Motor neuron (in vitro differentiated cells): ENCODE results near the gene TCERG1L. TPM values are rescaled to one million over a fixed set of nuclear protein-coding genes. Genes with fewer than 3 reads are reported as not detected.

ENCODE experiments used
- ATAC-seq, 8 experiments: fragments of 200-7000 bp; cut with Tn5 transposase; replicated peaks in 6 of 8; 2 replicates each; pipeline ENCODE4 v1.8.0; 2021; ENCODE audit warnings: mild to moderate bottlenecking in 8 of 8, moderate library complexity in 8 of 8
- H3K27ac ChIP-seq, 2 donors: fragments of 250-450 bp; sonication (Bioruptor Pico); 2 replicates each; pipeline ENCODE4 v1.9.0; 2021; ENCODE audit warnings: antibody characterized with exemption in 2 of 2, mild to moderate bottlenecking in 2 of 2, moderate library complexity in 1 of 2
- H3K4me1 ChIP-seq, 2 donors: fragments of 250-450 bp; sonication (Bioruptor Pico); replicated peaks in 1 of 2; 2 replicates each; pipeline ENCODE4 v1.6.1; 2021; ENCODE audit warnings: antibody characterized with exemption in 2 of 2, mild to moderate bottlenecking in 2 of 2, moderate library complexity in 1 of 2
- H3K4me3 ChIP-seq, 5 donors: fragments of 250-450 bp; sonication (Bioruptor Pico); 2 replicates each; pipeline ENCODE4 v1.9.0; 2021; ENCODE audit warnings: antibody characterized with exemption in 5 of 5, mild to moderate bottlenecking in 5 of 5, moderate library complexity in 4 of 5
- WGBS, 10 experiments: fragments of 450-650 bp; shearing (Covaris generic); methylation state at CpG; one replicate each; pipeline ENCODE4 v1.0.0; 2022; 5-methylcytosine and 5-hydroxymethylcytosine counted together
- in situ Hi-C, 9 experiments: fragments of 400-800 bp; cut with MboI; loops; one replicate each; pipeline ENCODE4 v1.15.0; 2021; ENCODE audit warnings: low sequenced_read_pairs in 9 of 9, low pct_unique_long_range_greater_than_20kb in 2 of 9; ENCODE audit not compliant: unreplicated experiment in 9 of 9
- total RNA-seq, 8 experiments: library from RNA; unstranded; fragments of 300-600 nt; gene quantifications; 2 replicates each; pipeline versions ENCODE4 v1.2.3 to v1.2.4, GENCODE V29; 2022

The TCERG1L gene
- total RNA-seq, 8 experiments from 2014 or later, result 0.43 to 8.1 (median 2.0) TPM; not detected in 1

DNA sequence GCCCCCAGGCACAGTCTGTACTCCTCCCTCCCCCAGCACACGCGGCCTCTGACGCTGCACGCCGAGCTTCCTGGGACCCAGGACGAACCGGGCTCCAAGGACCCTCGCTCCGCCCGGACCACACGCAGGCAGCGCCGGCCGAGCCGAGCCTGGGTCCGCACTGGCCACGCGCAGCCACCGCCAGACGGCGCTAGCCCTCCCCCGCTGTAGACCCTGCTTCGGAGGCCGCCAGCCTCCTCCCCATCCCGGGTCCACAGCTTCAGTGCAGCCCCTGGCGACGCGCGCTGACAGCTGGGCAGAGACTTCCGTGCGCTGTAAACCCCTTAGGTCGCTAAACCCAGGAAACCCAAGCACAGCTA lies 936 bp upstream of the TCERG1L start:
- no peak overlapping the region for H3K27ac ChIP-seq
- peaks cover 0 to 15% of the 10 kb centered on the region in 2 donors for H3K4me1 ChIP-seq
- peak overlapping the region in 4 of 5 donors; percentile 51 to 91 (median 60) for H3K4me3 ChIP-seq
- peak in 5 of 8 experiments; percentile 53 to 80 (median 78) for ATAC-seq
- 0 to 75% (median 10%) methylated on average over 1 to 4 of the region's 32 CpGs; no CpG with 5 or more reads in 6 of the 10 experiments for WGBS, 10 experiments
- in situ Hi-C loops, result no loop called here

GRCh38 chr10:131311402-131311660 lies 190 bp downstream of the TCERG1L start:
- no peak overlapping the region for H3K27ac ChIP-seq
- peak in 3 of 8 experiments; percentile 21 to 32 (median 29) for ATAC-seq
- peaks cover 0 to 15% of the 10 kb centered on the region in 2 donors for H3K4me1 ChIP-seq
- in situ Hi-C loops, result no loop called here
- no CpG with 5 or more reads among the region's 36 CpGs for WGBS, 10 experiments
- H3K4me3 ChIP-seq, result peak overlapping the region in 4 of 5 donors; percentile 51 to 91 (median 60)

DNA sequence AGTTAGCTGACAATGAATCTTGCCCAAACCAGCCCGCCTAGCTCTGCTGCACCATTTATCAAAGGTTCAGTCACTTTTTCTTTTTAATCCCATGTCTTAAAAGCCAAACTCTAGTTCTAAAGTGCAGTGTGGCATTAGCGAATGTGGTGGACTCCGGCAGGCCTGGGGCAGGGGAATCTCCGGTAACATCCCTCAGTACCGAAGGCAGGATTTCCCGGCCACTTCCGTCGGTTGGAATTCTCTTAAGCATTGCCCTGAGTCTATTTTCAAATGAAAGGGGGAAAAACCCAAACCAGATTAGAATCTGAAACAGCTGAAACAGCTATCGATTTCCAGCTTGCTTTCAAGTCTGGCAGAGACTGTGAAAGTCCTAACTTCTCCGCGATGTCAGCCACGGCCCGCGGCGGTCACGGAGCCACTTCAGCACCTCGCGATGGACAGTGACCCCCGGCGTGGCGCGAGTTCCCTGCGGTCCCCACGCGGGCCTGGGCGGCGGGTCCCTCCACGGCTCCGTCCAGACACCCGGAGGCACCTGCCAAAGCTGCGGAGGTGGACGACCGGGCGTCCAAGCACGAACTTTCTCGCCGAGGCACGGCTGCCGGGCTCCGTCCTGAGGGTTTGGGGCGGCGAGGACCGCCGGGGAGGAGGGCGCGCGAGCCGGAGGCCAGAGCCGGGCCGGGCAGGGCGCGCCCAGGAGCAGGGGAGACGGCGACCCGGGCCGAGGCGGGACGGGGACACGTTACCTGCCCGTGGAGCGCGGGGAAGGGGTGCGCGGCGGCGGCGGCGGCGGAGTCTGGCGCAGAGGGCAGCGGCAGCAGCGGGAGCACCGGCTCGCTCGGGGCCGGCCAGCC lies 745 bp downstream of the TCERG1L start:
- Histone ChIP-seq H3K4me1 (peaks cover 0 to 14% of the 10 kb centered on the region in 2 donors), H3K4me3 (peak overlapping the region in 4 of 5 donors; percentile 51 to 91 (median 60)), H3K27ac (no peak overlapping the region)
- 0 to 75% (median 16%) methylated on average over 1 to 14 of the region's 76 CpGs; no CpG with 5 or more reads in 1 of the 10 experiments for WGBS, 10 experiments
- in situ Hi-C loops, result no loop called here
- peak in 4 of 8 experiments; percentile 5 to 13 (median 7) for ATAC-seq

DNA sequence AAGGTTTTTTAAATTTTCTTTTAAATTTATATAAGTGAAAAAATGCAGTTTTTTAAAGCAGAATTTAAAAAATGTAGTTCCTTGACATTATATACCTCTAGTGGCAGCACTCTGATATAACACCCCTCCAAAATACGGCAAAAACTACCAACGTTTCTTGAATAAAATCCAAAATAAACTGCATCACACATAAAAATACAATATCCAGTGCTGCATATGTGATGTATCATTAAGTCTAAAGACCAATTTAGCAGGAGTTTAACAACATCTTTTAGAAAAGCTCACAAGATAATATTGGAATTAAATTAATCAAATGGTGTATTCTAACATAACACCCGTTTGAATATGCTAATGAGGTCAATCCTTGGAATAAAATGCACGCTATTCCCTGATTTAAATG lies 1.4 kb downstream of the TCERG1L start:
- H3K27ac ChIP-seq, result no peak overlapping the region
- peak in 1 of 8 experiments; percentile 39 for ATAC-seq
- peaks cover 0 to 7% of the 10 kb centered on the region in 2 donors for H3K4me1 ChIP-seq
- in situ Hi-C loops, result no loop called here
- 0 to 28% (median 4%) methylated on average over 1 to 4 of the region's 4 CpGs; no CpG with 5 or more reads in 1 of the 10 experiments for WGBS, 10 experiments
- peak overlapping the region in 4 of 5 donors; percentile 51 to 91 (median 60) for H3K4me3 ChIP-seq

DNA sequence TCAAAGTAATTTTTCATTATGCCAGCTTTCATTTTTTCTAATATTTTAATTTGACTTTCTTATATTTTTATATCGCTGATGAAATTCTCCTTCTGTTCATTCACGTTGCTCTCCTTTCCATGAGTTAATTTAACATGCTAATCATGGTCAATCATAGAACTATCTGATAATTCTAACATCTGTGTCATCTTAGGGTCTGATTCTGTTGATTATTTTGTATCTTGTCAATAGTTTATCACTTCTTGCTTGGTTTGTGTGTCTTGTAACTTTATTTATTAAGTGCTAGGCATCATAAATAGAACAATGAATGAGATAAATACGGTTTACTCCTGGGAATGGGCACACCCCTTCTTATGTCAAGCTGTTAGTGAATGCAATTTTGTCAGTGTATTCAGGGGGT lies 11.0 kb downstream of the TCERG1L start:
- in situ Hi-C loops, result no loop called here

GRCh38 chr10:131290781-131291180 lies 20.7 kb downstream of the TCERG1L start:
- in situ Hi-C loops, result no loop called here
- Histone ChIP-seq H3K4me1 (no peaks in the 10 kb centered on the region), H3K4me3 (no peak overlapping the region), H3K27ac (no peak overlapping the region)
- WGBS, 10 experiments, result 0 to 100% (median 60%) methylated on average over 1 to 7 of the region's 7 CpGs
- ATAC-seq, result no peak

More for the DNA sequence above, 11.0 kb downstream of the TCERG1L start:
- H3K27ac ChIP-seq, result no peak overlapping the region
- no peak overlapping the region for H3K4me3 ChIP-seq
- 0 to 80% (median 18%) methylated on average over 2 to 3 of the region's 3 CpGs for WGBS, 10 experiments
- no peaks in the 10 kb centered on the region for H3K4me1 ChIP-seq
- ATAC-seq, result no peak

- WGBS, 10 experiments, result 17 to 96% (median 67%) methylated on average over 1 to 12 of the region's 12 CpGs; no CpG with 5 or more reads in 1 of the 10 experiments
- Histone ChIP-seq H3K27ac (no peak overlapping the region), H3K4me1 (no peaks in the 10 kb centered on the region), H3K4me3 (no peak overlapping the region)
- in situ Hi-C loops, result no loop called here
- no peak for ATAC-seq
Observed at GRCh38 chr10:131288648-131289047, 22.9 kb downstream of the TCERG1L start.

- no peak overlapping the region for H3K27ac ChIP-seq
- no peaks in the 10 kb centered on the region for H3K4me1 ChIP-seq
- in situ Hi-C loops, result no loop called here
- no peak for ATAC-seq
- H3K4me3 ChIP-seq, result no peak overlapping the region
- WGBS, 10 experiments, result 38 to 98% (median 68%) methylated on average over 2 to 8 of the region's 9 CpGs; no CpG with 5 or more reads in 1 of the 10 experiments
Observed at GRCh38 chr10:131282961-131283360, 28.6 kb downstream of the TCERG1L start.

GRCh38 chr10:131280101-131280500 lies 31.4 kb downstream of the TCERG1L start:
- in situ Hi-C loops, result no loop called here
- H3K27ac ChIP-seq, result no peak overlapping the region
- no peak for ATAC-seq
- WGBS, 10 experiments, result 0 to 60% (median 0%) methylated on average over 1 of the region's 1 CpG; no CpG with 5 or more reads in 5 of the 10 experiments
- H3K4me1 ChIP-seq, result no peaks in the 10 kb centered on the region
- no peak overlapping the region for H3K4me3 ChIP-seq

DNA sequence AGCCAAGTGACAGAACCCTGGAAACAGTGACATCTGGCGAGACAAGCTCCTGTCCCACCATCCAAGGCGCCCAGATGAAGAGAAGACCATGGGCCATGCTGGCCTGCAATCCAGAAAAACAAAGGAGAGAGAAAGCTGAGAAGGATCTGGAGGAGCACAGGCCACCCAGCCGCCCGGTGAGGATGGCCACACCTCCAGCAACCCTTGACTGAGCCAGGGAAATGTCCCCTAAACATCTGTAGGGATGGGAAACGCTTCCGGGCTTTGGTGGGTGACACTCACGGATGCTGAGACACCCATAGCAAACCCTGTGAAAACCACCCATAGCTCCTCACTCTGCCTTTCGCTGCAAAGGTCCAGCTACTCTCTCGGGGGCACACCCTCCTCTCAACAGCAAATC lies 32.0 kb downstream of the TCERG1L start:
- ATAC-seq, result no peak
- WGBS, 10 experiments, result 17 to 96% (median 28%) methylated on average over 2 to 9 of the region's 9 CpGs; no CpG with 5 or more reads in 4 of the 10 experiments
- H3K4me3 ChIP-seq, result no peak overlapping the region
- H3K27ac ChIP-seq, result no peak overlapping the region
- no peaks in the 10 kb centered on the region for H3K4me1 ChIP-seq
- in situ Hi-C loops, result no loop called here

- Histone ChIP-seq H3K27ac (no peak overlapping the region), H3K4me1 (no peaks in the 10 kb centered on the region), H3K4me3 (no peak overlapping the region)
- no peak for ATAC-seq
- WGBS, 10 experiments, result 17 to 100% (median 38%) methylated on average over 1 to 7 of the region's 12 CpGs; no CpG with 5 or more reads in 2 of the 10 experiments
- in situ Hi-C loops, result no loop called here
Observed at GRCh38 chr10:131277969-131278368, 33.6 kb downstream of the TCERG1L start.

- Histone ChIP-seq H3K4me1 (no peaks in the 10 kb centered on the region), H3K27ac (no peak overlapping the region), H3K4me3 (no peak overlapping the region)
- 0 to 100% (median 90%) methylated on average over 1 to 4 of the region's 12 CpGs; no CpG with 5 or more reads in 7 of the 10 experiments for WGBS, 10 experiments
- in situ Hi-C loops, result no loop called here
- no peak for ATAC-seq
Observed at GRCh38 chr10:131277278-131277677, 34.2 kb downstream of the TCERG1L start.

DNA sequence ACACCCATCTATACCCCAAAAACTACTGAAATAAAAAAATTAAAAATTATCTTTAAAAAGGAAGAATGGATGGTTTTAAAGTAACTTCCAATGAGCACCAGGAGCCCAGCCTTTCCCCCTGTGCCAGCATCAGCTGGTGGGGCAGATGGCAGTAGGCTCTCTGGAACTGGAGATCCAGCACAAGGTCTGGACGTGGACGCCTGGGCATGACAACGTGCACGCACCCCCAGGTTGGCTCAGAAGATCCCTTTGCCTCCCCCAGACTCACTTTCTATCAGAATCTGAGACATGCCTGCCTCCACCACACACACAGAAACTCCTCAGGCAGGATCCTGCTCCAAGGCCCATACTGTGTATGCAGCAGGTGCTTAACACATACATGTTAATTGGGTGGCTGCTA lies 35.8 kb downstream of the TCERG1L start:
- in situ Hi-C loops, result no loop called here
- 71 to 100% methylated on average over 2 to 4 of the region's 4 CpGs; no CpG with 5 or more reads in 8 of the 10 experiments for WGBS, 10 experiments

More for the DNA sequence above, 35.8 kb downstream of the TCERG1L start:
- no peak overlapping the region for H3K4me3 ChIP-seq
- H3K27ac ChIP-seq, result no peak overlapping the region
- no peaks in the 10 kb centered on the region for H3K4me1 ChIP-seq
- no peak for ATAC-seq
